Activated T-helper 9 cell treated with anti-CD3 and anti-CD28 coated beads, Interleukin-2, amount 50 U/mL, for 16 hours (primary cell): ENCODE results near the gene SLC35A1.

Source experiments
- DNase-seq: peaks from one replicate; pipeline ENCODE4 v3.0.0-alpha.2; 2020; ENCODE audit warnings: low read depth

SLC35A1 gene

DNA sequence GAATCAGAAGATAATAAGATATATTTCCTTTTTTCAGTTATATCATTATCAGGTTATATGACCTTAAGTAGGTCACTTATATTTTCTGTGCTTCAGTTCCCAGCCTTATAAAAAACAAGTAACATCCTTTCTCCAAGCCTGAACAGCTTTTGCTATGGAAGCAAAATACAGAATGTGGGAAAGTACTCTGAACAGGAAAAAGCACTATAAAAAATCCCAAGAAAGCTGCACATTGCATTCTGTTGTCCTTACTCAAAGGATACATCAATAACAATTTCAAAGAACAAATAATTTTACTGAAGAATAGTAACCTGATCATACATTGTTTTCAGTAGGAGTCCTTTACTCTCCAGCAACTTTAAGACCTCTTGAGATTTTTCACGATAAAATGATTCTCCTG lies 56.4 kb downstream of the SLC35A1 start:
- DNase-seq: no peak

DNA sequence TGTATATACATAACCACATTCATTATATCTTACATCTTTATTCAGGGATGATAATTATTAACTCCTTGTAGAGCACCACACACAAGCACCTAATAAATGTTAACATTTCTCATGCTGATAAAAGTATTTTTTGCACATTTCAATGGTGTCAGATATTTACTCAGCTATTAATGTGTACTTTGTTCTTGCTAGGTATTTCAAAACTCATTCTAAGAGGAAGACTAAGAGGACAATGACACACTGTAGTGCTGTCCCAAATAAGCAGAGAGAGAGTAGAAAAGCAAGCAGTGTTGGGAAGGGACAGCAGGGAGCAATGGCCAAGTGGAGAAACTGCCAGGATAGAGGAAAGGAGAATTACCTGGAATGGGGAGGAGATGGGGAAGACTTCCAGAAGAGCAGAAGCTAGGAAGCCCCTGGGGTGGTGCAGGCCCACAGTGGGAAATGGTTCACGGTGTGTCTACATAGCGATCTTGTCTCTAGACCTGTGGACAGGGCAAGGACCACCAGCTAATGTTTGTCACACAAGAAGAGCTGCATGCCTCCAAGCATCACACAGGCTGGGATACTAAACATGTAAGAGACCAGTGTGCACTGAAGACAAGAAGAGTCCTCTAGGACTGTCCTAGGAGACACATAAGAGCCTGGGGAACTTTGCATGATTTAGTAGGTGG lies 61.7 kb downstream of the SLC35A1 start:
- no peak for DNase-seq

GRCh38 chr6:87538510-87539260 lies 65.9 kb downstream of the SLC35A1 start:
- no peak for DNase-seq

DNA sequence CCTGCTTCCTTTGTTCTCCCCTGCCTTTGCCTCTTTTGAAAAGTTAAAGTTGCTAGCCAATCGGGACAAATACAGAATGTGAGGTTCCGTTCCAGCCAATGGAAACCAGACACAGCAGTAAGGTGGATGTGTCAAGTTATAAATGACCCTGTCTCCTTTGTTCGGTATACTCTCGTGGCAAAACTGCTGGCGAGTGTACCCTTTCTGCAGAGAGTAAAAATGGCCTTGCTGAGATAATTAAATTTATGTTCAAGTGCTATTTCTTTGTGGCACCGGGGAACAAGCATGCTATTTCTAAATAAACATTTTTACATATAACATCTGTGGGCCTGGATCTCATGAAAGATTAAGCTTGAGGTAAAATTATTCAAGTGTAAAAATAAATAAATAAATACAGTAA lies 66.8 kb downstream of the SLC35A1 start:
- no peak for DNase-seq

- no peak for DNase-seq
Measured at GRCh38 chr6:87540539-87540938, 67.8 kb downstream of the SLC35A1 start.

GRCh38 chr6:87541041-87541440 lies 68.3 kb downstream of the SLC35A1 start:
- DNase-seq: no peak

DNA sequence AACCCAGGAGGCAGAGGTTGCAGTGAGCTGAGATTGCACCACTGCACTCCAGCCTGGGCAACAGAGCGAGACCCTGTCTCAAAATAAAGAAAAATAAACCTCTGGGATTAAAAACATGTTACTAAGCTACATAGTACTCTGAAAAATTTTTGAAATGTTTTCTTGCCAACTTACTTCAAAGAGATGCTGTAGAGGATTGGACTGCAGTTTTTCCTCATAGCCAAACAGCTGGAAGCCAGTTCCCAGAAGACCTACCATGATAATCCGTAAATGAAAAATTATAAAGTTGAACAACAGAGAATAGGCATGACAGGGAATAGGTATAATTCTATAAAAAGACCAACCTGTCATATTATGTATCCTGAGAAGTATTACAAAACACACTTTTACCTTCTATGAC lies 69.0 kb downstream of the SLC35A1 start:
- DNase-seq: no peak

DNA sequence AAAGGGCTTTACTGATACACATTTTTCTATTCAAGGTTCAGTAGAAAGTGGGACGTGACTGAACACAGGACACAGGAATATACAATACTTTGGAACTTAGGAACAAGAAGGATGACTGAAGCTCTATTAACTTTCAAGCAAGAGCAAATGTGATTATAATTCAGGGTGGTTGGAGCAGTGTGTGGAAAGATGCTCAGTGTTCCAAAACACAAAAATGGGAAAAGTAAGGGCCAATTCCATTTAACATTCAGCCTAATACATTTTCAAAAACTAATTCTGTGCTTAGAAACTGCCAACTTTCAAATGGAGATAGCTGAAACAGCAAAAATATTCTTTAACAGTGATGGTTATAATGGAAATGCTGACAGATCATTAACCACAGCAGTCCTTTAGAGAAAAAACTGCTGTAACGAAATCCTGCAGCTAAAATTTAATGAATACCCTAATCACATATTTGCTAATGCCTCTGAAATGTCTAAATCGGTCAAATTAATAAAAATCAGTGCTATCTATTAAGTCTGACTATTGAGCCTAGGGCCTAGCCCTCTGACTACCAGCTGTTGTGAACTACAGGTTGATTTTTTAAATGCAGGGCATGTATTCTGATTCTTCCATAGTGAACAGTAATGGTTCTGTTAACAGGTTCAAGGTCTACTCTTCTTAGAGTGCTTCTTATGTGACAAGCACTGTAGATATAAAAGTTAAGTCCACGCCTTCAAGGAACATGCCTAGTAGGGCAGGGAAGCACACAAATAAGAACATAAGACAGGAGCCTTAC lies 71.1 kb downstream of the SLC35A1 start:
- DNase-seq: no peak

DNA sequence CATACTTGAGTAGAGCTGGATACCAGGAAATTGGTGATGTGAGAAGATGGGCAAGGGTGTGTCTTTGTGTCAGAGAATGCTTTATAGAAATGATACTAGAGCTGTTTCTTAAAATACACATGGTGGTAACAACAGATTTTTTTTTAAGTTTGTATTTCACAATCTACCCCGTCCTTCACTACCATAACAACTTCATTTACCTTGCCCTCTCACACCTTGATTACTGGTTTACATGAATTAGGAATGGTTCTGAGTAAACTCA lies 71.6 kb downstream of the SLC35A1 start:
- no peak for DNase-seq

- DNase-seq: no peak
Measured at GRCh38 chr6:87551799-87552198, 79.0 kb downstream of the SLC35A1 start.

GRCh38 chr6:87553159-87553765 lies 80.5 kb downstream of the SLC35A1 start:
- DNase-seq: no peak

DNA sequence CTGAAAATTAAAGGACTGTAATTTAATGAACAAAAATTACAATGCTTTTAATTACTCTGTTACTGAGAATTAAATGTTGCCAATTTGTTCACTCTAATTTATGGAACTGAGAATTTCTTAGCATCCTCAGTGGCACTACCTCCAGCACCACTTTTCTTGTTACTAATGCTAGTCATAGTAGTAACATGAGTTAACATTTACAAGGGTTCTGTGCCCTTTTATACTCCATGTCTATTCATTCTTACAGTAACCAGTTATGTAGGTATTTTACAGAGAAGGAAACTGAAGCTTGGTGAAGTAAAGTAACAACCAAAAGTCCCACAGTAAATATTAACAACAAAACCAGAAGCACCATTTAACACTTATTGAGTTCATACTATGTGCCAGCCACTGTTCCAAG lies 82.7 kb downstream of the SLC35A1 start:
- DNase-seq: no peak

GRCh38 chr6:87558446-87558845 lies 85.7 kb downstream of the SLC35A1 start:
- no peak for DNase-seq

DNA sequence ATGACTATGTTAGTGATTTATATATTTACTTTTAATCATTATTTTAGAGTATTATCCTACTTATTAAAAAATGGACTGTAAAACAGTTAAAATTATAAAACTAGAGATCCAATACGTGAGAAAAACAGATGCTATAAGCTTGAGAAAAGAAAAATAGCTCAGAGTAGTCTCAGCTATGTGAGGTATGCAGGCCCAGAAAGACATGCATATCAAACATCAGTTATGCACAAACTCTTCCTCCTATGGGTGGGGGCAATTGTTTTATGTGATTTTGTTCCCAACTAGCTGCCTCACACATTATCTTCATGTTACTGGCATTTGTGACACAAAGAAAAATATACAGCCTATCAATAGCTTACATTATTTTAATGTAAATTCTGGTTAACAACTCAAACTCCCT lies 88.2 kb downstream of the SLC35A1 start:
- DNase-seq: no peak
